ENCODE results near the gene ARHGAP23. TPM values are rescaled to one million over a fixed set of nuclear protein-coding genes. Genes with fewer than 3 reads are reported as not detected.
"Not testable (repeated sequence)": the region's sequence is repeated elsewhere in the genome, so short reads cannot be mapped to it uniquely, and the experiment has no call there.

The ARHGAP23 gene
- total RNA-seq, 1 donor from 2014 or later = 157 TPM

GRCh38 chr17:38509772-38510420 lies 81.6 kb downstream of the ARHGAP23 start:
- H3K4me1 Mint-ChIP-seq (ENCODE audit: low read depth) = peaks cover 37% of the 10 kb centered on the region
- DNase-seq (ENCODE audit: low spot score) = no peak
- H3K27me3 Mint-ChIP-seq (ENCODE audit: low read depth) = no peaks in the 10 kb centered on the region
- peak overlapping the region; percentile 74 for H3K4me3 Mint-ChIP-seq (ENCODE audit: unreplicated experiment)
- no peak for TF ChIP-seq CTCF (IDR thresholded peaks at IDR 0.05)
- peak overlapping the region; percentile 94 for H3K27ac Mint-ChIP-seq (ENCODE audit: unreplicated experiment)
- H3K36me3 Mint-ChIP-seq (ENCODE audit: low read depth) = peaks cover 4% of the 10 kb centered on the region
- no peaks in the 10 kb centered on the region for H3K9me3 Mint-ChIP-seq (ENCODE audit: low read depth)

DNA sequence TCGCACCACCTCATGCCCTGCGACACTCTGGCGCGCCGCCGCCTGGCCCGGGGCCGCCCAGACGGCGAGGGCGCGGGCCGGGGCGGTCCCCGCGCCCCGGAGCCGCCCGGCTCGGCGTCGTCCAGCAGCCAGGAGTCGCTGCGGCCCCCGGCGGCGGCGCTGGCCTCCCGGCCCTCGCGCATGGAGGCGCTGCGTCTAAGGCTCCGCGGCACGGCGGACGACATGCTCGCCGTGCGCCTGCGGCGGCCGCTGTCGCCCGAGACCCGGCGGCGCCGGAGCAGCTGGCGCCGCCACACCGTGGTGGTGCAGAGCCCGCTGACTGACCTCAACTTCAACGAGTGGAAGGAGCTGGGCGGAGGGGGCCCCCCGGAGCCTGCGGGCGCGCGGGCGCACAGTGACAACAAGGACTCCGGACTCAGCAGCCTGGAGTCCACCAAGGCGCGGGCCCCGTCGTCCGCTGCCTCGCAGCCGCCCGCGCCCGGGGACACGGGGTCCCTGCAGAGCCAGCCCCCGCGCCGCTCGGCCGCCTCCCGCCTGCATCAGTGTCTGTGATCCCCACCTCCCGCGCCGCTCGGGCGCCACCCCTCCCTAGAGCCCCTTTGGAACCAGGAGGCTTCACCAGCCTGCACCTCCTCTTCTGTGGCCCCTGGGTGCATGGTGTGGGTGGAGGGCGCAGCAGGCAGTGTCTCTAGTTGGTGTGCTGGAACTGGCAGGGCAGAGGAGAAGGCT lies 82.3 kb downstream of the ARHGAP23 start:
- no peaks in the 10 kb centered on the region for H3K9me3 Mint-ChIP-seq (ENCODE audit: low read depth)
- H3K4me3 Mint-ChIP-seq (ENCODE audit: unreplicated experiment) = no peak overlapping the region
- peak; percentile 42 for TF ChIP-seq CTCF (IDR thresholded peaks at IDR 0.05)
- H3K4me1 Mint-ChIP-seq (ENCODE audit: low read depth) = peaks cover 37% of the 10 kb centered on the region
- H3K27ac Mint-ChIP-seq (ENCODE audit: unreplicated experiment) = no peak overlapping the region
- peaks cover 4% of the 10 kb centered on the region for H3K36me3 Mint-ChIP-seq (ENCODE audit: low read depth)
- DNase-seq (ENCODE audit: low spot score) = no peak
- no peaks in the 10 kb centered on the region for H3K27me3 Mint-ChIP-seq (ENCODE audit: low read depth)

DNA sequence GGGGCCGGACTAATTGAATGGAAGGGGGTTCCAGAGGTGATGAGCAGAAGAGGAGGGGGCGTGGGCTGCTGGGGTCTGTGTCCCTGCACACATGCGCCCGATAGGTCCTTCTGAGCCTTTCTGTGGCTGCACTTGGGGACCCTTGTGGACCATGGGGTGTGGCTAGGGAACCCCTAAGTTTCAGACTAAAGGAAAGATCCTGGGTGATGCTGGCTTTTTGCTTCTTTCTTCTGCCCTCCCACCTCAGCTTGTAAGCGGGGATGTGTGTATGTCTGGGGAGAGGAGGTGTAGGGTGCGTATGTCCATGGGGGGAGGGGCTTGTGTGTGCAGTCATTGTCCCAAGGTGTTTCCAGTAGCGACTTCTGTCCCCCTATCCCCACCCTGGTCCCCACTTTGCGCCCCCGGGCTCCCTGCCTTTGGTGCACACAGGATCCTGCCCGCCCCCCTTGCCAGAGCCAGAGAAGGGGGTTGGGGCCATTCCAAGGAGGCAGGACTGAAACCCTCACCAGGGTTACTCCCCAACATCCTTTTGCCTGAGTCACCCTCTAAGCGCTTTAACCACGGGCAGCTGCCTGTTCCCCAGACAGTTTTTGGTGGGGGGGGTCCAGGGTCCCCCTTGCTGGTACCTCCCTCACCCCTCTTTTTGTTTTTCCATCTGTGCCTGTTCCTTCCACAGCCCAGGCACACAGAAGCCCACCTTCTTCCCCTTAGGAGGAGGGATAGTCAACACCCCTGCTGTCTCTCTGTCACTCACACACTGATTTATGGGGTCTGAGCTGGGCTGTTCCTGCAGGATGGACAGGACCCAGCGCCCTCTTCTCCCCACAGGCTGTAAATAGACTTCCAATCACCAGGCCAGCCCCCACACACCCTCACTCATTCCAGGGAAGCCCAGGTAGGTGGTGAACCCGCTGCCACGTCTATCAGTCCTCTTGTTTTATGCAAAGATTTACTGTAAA lies 83.2 kb downstream of the ARHGAP23 start:
- Mint-ChIP-seq H3K4me1 (ENCODE audit: low read depth) (peaks cover 37% of the 10 kb centered on the region), H3K27me3 (ENCODE audit: low read depth) (no peaks in the 10 kb centered on the region), H3K4me3 (ENCODE audit: unreplicated experiment) (no peak overlapping the region), H3K36me3 (ENCODE audit: low read depth) (peaks cover under 1% of the 10 kb centered on the region), H3K27ac (ENCODE audit: unreplicated experiment) (peak overlapping the region; percentile 69), H3K9me3 (ENCODE audit: low read depth) (no peaks in the 10 kb centered on the region)
- DNase-seq (ENCODE audit: low spot score) = no peak
- no peak for TF ChIP-seq CTCF (IDR thresholded peaks at IDR 0.05)

DNA sequence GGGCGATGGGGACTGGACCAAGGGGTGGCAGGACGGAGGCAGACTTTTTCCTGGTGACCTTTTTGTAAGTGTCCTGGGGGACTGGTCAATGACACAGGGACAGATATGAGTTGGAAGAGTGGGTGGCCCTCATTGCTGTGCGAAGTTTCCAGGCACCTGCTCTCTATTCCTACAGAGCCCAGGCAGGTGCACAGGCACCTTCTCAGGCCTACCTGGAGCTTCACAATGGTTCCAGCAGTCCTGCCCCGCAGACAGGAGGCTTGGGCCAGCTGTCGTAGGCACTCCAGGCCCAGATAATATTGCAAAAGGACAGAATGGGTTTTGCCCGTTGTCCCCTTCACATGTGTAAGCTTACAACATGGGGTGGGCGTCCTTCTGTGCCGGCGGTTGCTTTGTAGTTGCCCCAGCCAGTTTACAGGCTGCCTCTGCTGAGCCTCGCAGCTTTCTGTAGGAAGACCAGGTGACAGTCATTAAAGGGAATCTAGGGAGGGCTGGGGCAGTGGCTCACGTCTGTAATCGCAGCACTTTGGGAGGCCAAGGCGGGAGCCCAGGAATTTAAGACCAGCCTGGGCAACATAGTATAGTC lies 84.3 kb downstream of the ARHGAP23 start:
- no peak for DNase-seq (ENCODE audit: low spot score)
- H3K27ac Mint-ChIP-seq (ENCODE audit: unreplicated experiment) = no peak overlapping the region
- no peaks in the 10 kb centered on the region for H3K27me3 Mint-ChIP-seq (ENCODE audit: low read depth)
- peaks cover 32% of the 10 kb centered on the region for H3K4me1 Mint-ChIP-seq (ENCODE audit: low read depth)
- no peak for TF ChIP-seq CTCF (IDR thresholded peaks at IDR 0.05)
- H3K36me3 Mint-ChIP-seq (ENCODE audit: low read depth) = no peaks in the 10 kb centered on the region
- H3K4me3 Mint-ChIP-seq (ENCODE audit: unreplicated experiment) = no peak overlapping the region
- H3K9me3 Mint-ChIP-seq (ENCODE audit: low read depth) = no peaks in the 10 kb centered on the region

DNA sequence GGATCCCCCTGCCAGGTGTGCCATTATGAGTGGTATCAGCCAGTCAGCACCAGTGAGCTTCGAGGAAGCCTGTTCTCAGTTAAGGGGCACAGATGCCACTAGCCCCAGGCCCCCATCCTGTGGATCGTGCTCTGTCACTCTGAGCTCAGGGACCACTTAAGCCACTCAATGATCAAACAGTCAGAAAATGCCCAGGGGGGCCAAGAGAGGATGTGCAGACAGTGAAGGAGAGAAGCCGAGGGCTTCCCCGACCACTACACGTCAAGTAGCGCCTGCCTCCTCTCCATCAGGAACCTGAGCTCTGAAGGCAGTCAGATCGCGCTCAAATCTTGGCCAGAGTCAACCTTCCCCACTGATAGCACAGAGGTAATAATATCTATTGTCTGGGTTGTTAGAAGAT lies 98.3 kb downstream of the ARHGAP23 start:
- H3K4me3 Mint-ChIP-seq (ENCODE audit: unreplicated experiment); H3K4me1 Mint-ChIP-seq (ENCODE audit: low read depth); DNase-seq (ENCODE audit: low spot score); H3K9me3 Mint-ChIP-seq (ENCODE audit: low read depth); H3K36me3 Mint-ChIP-seq (ENCODE audit: low read depth); H3K27ac Mint-ChIP-seq (ENCODE audit: unreplicated experiment): not testable (repeated sequence)
- peaks cover 30% of the 10 kb centered on the region for H3K27me3 Mint-ChIP-seq (ENCODE audit: low read depth)

GRCh38 chr17:38528141-38528540 lies 99.9 kb downstream of the ARHGAP23 start:
- not testable (repeated sequence) for H3K27ac Mint-ChIP-seq (ENCODE audit: unreplicated experiment); H3K4me1 Mint-ChIP-seq (ENCODE audit: low read depth); H3K4me3 Mint-ChIP-seq (ENCODE audit: unreplicated experiment); H3K36me3 Mint-ChIP-seq (ENCODE audit: low read depth); DNase-seq (ENCODE audit: low spot score); H3K9me3 Mint-ChIP-seq (ENCODE audit: low read depth)
- H3K27me3 Mint-ChIP-seq (ENCODE audit: low read depth) = peaks cover 30% of the 10 kb centered on the region

DNA sequence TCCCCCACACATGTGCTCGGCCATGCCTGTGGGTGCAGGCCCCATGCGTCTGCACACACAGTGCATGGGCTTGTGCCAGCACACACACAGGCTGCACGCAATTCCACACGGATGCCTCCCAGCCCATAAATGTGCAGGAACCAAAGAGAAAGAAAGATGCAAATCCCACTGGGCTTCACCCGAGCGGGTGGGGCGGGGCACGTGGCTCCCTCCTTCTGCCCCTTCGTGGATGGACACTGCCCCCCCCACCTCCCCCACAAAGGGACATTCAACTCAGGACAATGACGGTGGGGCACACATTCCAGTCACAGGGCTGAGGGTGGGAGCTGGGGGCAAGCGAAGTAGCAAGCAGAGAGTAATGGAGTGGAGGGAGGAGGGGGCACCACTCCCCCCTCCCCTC lies 102.6 kb downstream of the ARHGAP23 start:
- H3K4me3 Mint-ChIP-seq (ENCODE audit: unreplicated experiment); DNase-seq (ENCODE audit: low spot score); H3K27ac Mint-ChIP-seq (ENCODE audit: unreplicated experiment); H3K9me3 Mint-ChIP-seq (ENCODE audit: low read depth); H3K36me3 Mint-ChIP-seq (ENCODE audit: low read depth); H3K4me1 Mint-ChIP-seq (ENCODE audit: low read depth): not testable (repeated sequence)
- H3K27me3 Mint-ChIP-seq (ENCODE audit: low read depth) = peaks cover 39% of the 10 kb centered on the region

GRCh38 chr17:38531761-38532160 lies 103.5 kb downstream of the ARHGAP23 start:
- not testable (repeated sequence) for H3K4me3 Mint-ChIP-seq (ENCODE audit: unreplicated experiment); H3K4me1 Mint-ChIP-seq (ENCODE audit: low read depth); DNase-seq (ENCODE audit: low spot score); H3K36me3 Mint-ChIP-seq (ENCODE audit: low read depth); H3K27ac Mint-ChIP-seq (ENCODE audit: unreplicated experiment); H3K9me3 Mint-ChIP-seq (ENCODE audit: low read depth)
- peaks cover 42% of the 10 kb centered on the region for H3K27me3 Mint-ChIP-seq (ENCODE audit: low read depth)

Data from chondrocyte (in vitro differentiated cells).